ENCODE data around the gene ARHGAP25.
"Not testable (repeated sequence)": the region's sequence is repeated elsewhere in the genome, so short reads cannot be mapped to it uniquely, and the experiment has no call there.

Gene ARHGAP25

GRCh38 chr2:68802161-68802560 is 67.5 kb downstream of the ARHGAP25 start:
- DNase-seq: not testable (repeated sequence)

- no peak for DNase-seq
Measured at GRCh38 chr2:68805025-68805424, 70.4 kb downstream of the ARHGAP25 start.

- no peak for DNase-seq
Measured at GRCh38 chr2:68806511-68807109, 72.0 kb downstream of the ARHGAP25 start.

- no peak for DNase-seq
Measured at GRCh38 chr2:68807821-68808266, 73.2 kb downstream of the ARHGAP25 start.

GRCh38 chr2:68809324-68810240 is 75.0 kb downstream of the ARHGAP25 start:
- DNase-seq: no peak

GRCh38 chr2:68811364-68811763 is 76.8 kb downstream of the ARHGAP25 start:
- no peak for DNase-seq

- DNase-seq: no peak
Measured at GRCh38 chr2:68812251-68812650, 77.6 kb downstream of the ARHGAP25 start.

- DNase-seq: no peak
Measured at GRCh38 chr2:68813596-68813995, 79.0 kb downstream of the ARHGAP25 start.

GRCh38 chr2:68817306-68817705 is 82.7 kb downstream of the ARHGAP25 start:
- no peak for DNase-seq

GRCh38 chr2:68819556-68819955 is 84.9 kb downstream of the ARHGAP25 start:
- DNase-seq: no peak

GRCh38 chr2:68822207-68822872 is 87.7 kb downstream of the ARHGAP25 start:
- DNase-seq: no peak

GRCh38 chr2:68824831-68825230 is 90.2 kb downstream of the ARHGAP25 start:
- no peak for DNase-seq

- no peak for DNase-seq
Measured at GRCh38 chr2:68825866-68826265, 91.3 kb downstream of the ARHGAP25 start.

- no peak for DNase-seq
Measured at GRCh38 chr2:68827666-68828065, 93.1 kb downstream of the ARHGAP25 start.

- DNase-seq: no peak
Measured at GRCh38 chr2:68828887-68829708, 94.5 kb downstream of the ARHGAP25 start.

- DNase-seq: no peak
Measured at GRCh38 chr2:68829749-68830148, 95.1 kb downstream of the ARHGAP25 start.

- DNase-seq: no peak
Measured at GRCh38 chr2:68831686-68832232, 97.1 kb downstream of the ARHGAP25 start.

GRCh38 chr2:68832233-68832869 is 97.7 kb downstream of the ARHGAP25 start:
- no peak for DNase-seq

GRCh38 chr2:68833162-68833561 is 98.6 kb downstream of the ARHGAP25 start:
- no peak for DNase-seq

GRCh38 chr2:68834737-68835376 is 100.2 kb downstream of the ARHGAP25 start:
- DNase-seq: no peak

GRCh38 chr2:68835621-68836020 is 101.0 kb downstream of the ARHGAP25 start:
- no peak for DNase-seq
